Sigmoid colon (tissue), 7 donors: ENCODE measurements around the gene KAZN. TPM values are rescaled to one million over a fixed set of nuclear protein-coding genes. Genes with fewer than 3 reads are reported as not detected.

Source experiments
- DNase-seq: peaks from one replicate; pipeline ENCODE4 v3.0.0-alpha.2; 2019
- H3K27ac ChIP-seq, 4 donors: fragments of 200-600 bp; sonication (generic); one replicate each; pipeline ENCODE4 v1.5.1; 2016 to 2019; ENCODE audit warnings: mild to moderate bottlenecking in 1 of 4
- H3K27me3 ChIP-seq, 3 donors: fragments of 200-600 bp; sonication (generic); one replicate each; pipeline ENCODE4 v1.5.1; 2019; ENCODE audit warnings: mild to moderate bottlenecking in 1 of 3
- H3K36me3 ChIP-seq, 4 donors: fragments of 200-600 bp; sonication (generic); one replicate each; pipeline ENCODE4 v1.5.1; 2016 to 2019
- H3K4me1 ChIP-seq, 4 donors: fragments of 200-600 bp; sonication (generic); one replicate each; pipeline ENCODE4 v1.5.1; 2017 to 2019
- H3K4me3 ChIP-seq, 4 donors: fragments of 200-600 bp; sonication (generic); one replicate each; pipeline ENCODE4 v1.5.1; 2017 to 2019; ENCODE audit warnings: mild to moderate bottlenecking in 2 of 4, moderate library complexity in 1 of 4
- H3K9me3 ChIP-seq, 4 donors: fragments of 200-600 bp in 3 of 4; sonication (generic) in 3 of 4; one replicate each; pipeline versions ENCODE4 v1.5.1 to v1.6.1; 2013 to 2019
- CTCF ChIP-seq, 4 experiments: fragments of 450-650 bp in 3 of 4; fragments of 200-600 bp in 1 of 4; IDR thresholded peaks; one replicate each; pipeline ENCODE4 v1.5.1; 2016 to 2019; ENCODE audit warnings: antibody characterized with exemption in 4 of 4, mild to moderate bottlenecking in 3 of 4, moderate library complexity in 2 of 4
- EP300 ChIP-seq, 4 donors: sonication (generic); formaldehyde crosslinking; IDR thresholded peaks; one replicate each; pipeline ENCODE4 v1.6.1; 2017; ENCODE audit warnings: antibody characterized with exemption in 4 of 4
- POLR2A ChIP-seq, 2 donors: fragments of 450-650 bp; IDR thresholded peaks; one replicate each; pipeline ENCODE4 v1.6.1; 2016; ENCODE audit warnings: antibody characterized with exemption in 2 of 2, mild to moderate bottlenecking in 2 of 2, moderate library complexity in 2 of 2
- POLR2AphosphoS5 ChIP-seq, 4 donors: sonication (generic); formaldehyde crosslinking; IDR thresholded peaks; one replicate each; pipeline ENCODE4 v1.6.1; 2017; ENCODE audit warnings: antibody characterized with exemption in 4 of 4
- WGBS, 2 donors: extraction: QIAGEN DNeasy Blood & Tissue Kit; methylation state at CpG; one replicate each; pipeline ENCODE4 v1.1.7; 2013; 5-methylcytosine and 5-hydroxymethylcytosine counted together
- intact Hi-C: fragments of 100-400 bp; cut with DNase I; formaldehyde crosslinking; loops from one replicate; pipeline ENCODE4 v1.15.1; 2023
- polyA plus RNA-seq, 3 donors: library from polyadenylated mRNA; stranded (reverse); fragments of 200-250 nt; gene quantifications; one replicate each; pipeline ENCODE4 v1.2.3, GENCODE V29; 2013
- total RNA-seq, 4 donors: library from RNA; depleted of rRNA; stranded (reverse); fragments of >200 nt; gene quantifications; one replicate each; pipeline ENCODE4 v1.1.0, GENCODE V29; 2016
- donor health status: healthy with polysubstance abuse.
- donor health status: Bipolar disorder and iron deficiency.
- donor health status: healthy.

Gene KAZN
- total and polyA plus RNA-seq, 7 donors: 2.5 to 11.4 (median 5.6) TPM

GRCh38 chr1:15103211-15103610 is 504.7 kb downstream of the KAZN start:
- no peak overlapping the region for H3K27ac ChIP-seq
- intact Hi-C loops: no loop called here
- no peak for DNase-seq
- TF ChIP-seq POLR2AphosphoS5 (IDR thresholded peaks at IDR 0.05) (no peak), POLR2A (IDR thresholded peaks at IDR 0.05) (no peak), CTCF (IDR thresholded peaks at IDR 0.05) (no peak), EP300 (IDR thresholded peaks at IDR 0.05) (no peak)
- WGBS, 2 donors: 94% methylated on average over 17 of the region's 17 CpGs
- no peaks in the 10 kb centered on the region for H3K36me3 ChIP-seq
- H3K27me3 ChIP-seq: peaks cover 0 to 27% (median 6%) of the 10 kb centered on the region in 3 donors
- no peaks in the 10 kb centered on the region for H3K4me1 ChIP-seq
- H3K9me3 ChIP-seq: no peaks in the 10 kb centered on the region
- H3K4me3 ChIP-seq: no peak overlapping the region

GRCh38 chr1:15103906-15104305 is 505.4 kb downstream of the KAZN start:
- no peak for TF ChIP-seq POLR2A (IDR thresholded peaks at IDR 0.05)
- TF ChIP-seq POLR2AphosphoS5 (IDR thresholded peaks at IDR 0.05): no peak
- TF ChIP-seq CTCF (IDR thresholded peaks at IDR 0.05): no peak
- no peak for TF ChIP-seq EP300 (IDR thresholded peaks at IDR 0.05)
- WGBS, 2 donors: 86 to 87% methylated on average over 10 of the region's 10 CpGs
- no peaks in the 10 kb centered on the region for H3K9me3 ChIP-seq

GRCh38 chr1:15104768-15105167 is 506.3 kb downstream of the KAZN start:
- intact Hi-C loops: no loop called here
- H3K4me3 ChIP-seq: no peak overlapping the region
- H3K27ac ChIP-seq: no peak overlapping the region
- H3K9me3 ChIP-seq: no peaks in the 10 kb centered on the region
- TF ChIP-seq EP300 (IDR thresholded peaks at IDR 0.05) (no peak), CTCF (IDR thresholded peaks at IDR 0.05) (no peak), POLR2A (IDR thresholded peaks at IDR 0.05) (no peak), POLR2AphosphoS5 (IDR thresholded peaks at IDR 0.05) (no peak)
- peaks cover 0 to 27% (median 4%) of the 10 kb centered on the region in 3 donors for H3K27me3 ChIP-seq
- no peaks in the 10 kb centered on the region for H3K36me3 ChIP-seq
- DNase-seq: no peak
- no peaks in the 10 kb centered on the region for H3K4me1 ChIP-seq

More at GRCh38 chr1:15103906-15104305, 505.4 kb downstream of the KAZN start:
- DNase-seq: no peak
- Histone ChIP-seq H3K4me3 (no peak overlapping the region), H3K36me3 (no peaks in the 10 kb centered on the region), H3K4me1 (no peaks in the 10 kb centered on the region), H3K27ac (no peak overlapping the region), H3K27me3 (peaks cover 0 to 27% (median 6%) of the 10 kb centered on the region in 3 donors)
- intact Hi-C loops: no loop called here

GRCh38 chr1:15106608-15107007 is 508.1 kb downstream of the KAZN start:
- no peak for DNase-seq
- Histone ChIP-seq H3K27ac (no peak overlapping the region), H3K36me3 (no peaks in the 10 kb centered on the region), H3K27me3 (peaks cover 0 to 12% (median 0%) of the 10 kb centered on the region in 3 donors), H3K4me1 (no peaks in the 10 kb centered on the region), H3K4me3 (no peak overlapping the region), H3K9me3 (no peaks in the 10 kb centered on the region)
- TF ChIP-seq EP300 (IDR thresholded peaks at IDR 0.05): no peak
- no peak for TF ChIP-seq POLR2A (IDR thresholded peaks at IDR 0.05)
- TF ChIP-seq POLR2AphosphoS5 (IDR thresholded peaks at IDR 0.05): no peak
- no peak for TF ChIP-seq CTCF (IDR thresholded peaks at IDR 0.05)
- intact Hi-C loops: no loop called here
- 18 to 40% methylated on average over 7 of the region's 7 CpGs for WGBS, 2 donors

- no peaks in the 10 kb centered on the region for H3K36me3 ChIP-seq
- WGBS, 2 donors: 82 to 86% methylated on average over 1 of the region's 1 CpG
- TF ChIP-seq POLR2A (IDR thresholded peaks at IDR 0.05) (no peak), EP300 (IDR thresholded peaks at IDR 0.05) (no peak), POLR2AphosphoS5 (IDR thresholded peaks at IDR 0.05) (no peak), CTCF (IDR thresholded peaks at IDR 0.05) (no peak)
- intact Hi-C loops: no loop called here
- H3K27me3 ChIP-seq: peaks cover 0 to 6% (median 0%) of the 10 kb centered on the region in 3 donors
- no peaks in the 10 kb centered on the region for H3K4me1 ChIP-seq
- H3K9me3 ChIP-seq: no peaks in the 10 kb centered on the region
- H3K4me3 ChIP-seq: no peak overlapping the region
- DNase-seq: no peak
- H3K27ac ChIP-seq: no peak overlapping the region
Measured at GRCh38 chr1:15107058-15107687, 508.7 kb downstream of the KAZN start.
